ENCODE data around the gene SLC45A1.

SLC45A1 gene

DNA sequence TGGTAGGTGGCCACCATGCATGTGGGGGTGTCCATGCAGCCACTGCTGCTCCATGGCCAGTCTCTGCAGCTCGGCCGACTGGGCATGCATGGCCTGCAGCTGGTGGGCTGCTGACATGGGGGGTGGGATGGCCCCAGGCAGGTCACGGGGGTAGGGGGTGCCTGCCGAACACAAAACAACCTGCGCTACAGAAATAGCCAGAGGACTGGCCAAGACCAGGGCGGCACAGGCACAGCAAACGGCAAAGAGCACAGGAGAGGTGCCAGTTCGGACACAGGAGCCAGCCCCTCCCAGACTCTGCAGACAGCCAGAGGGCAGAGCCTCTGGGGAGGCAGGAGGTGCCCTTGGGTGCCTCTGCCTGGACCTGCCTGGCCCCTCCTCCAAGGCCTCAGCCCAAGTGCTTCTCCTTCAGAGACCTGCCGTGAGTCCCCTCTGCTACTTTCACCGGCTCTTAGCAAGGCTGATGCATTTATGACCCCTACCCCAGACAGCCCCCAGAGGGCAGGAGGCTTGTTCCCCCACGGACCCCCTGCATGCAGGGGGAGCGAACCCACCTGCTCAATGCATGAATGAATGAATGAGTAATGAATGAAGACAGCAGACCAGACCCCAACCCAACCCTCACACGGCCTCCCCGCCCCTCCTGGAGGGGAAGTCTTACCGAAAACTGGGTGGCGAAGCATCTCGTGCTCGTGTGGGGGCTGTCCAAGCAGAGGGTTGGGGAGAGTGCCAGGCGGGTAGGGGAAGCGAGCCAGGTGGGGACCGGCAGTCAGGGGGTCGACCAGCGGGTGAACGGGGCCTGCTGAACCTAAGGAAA, 37.7 kb downstream of the SLC45A1 start:
- no peak overlapping the region for H3K18ac ChIP-seq (ENCODE audit: low read depth in 1 of 2, low read length in 2 of 2)
- no peak overlapping the region for H3K4me2 ChIP-seq (ENCODE audit: low read length, poor library complexity, severe bottlenecking)
- peaks cover 24% of the 10 kb centered on the region for H3K4me1 ChIP-seq (ENCODE audit: control insufficient read depth, insufficient read depth, low read depth, low read length)
- H2AK5ac ChIP-seq (ENCODE audit: low read length, severe bottlenecking), result no peak overlapping the region
- no peak overlapping the region for H3K4ac ChIP-seq (ENCODE audit: low read depth in 1 of 2, low read length in 2 of 2)
- H2BK15ac ChIP-seq (ENCODE audit: low read depth, poor library complexity, severe bottlenecking), result no peak overlapping the region
- no peak overlapping the region for H3K14ac ChIP-seq (ENCODE audit: low read length in 2 of 2)
- no peak overlapping the region for H4K8ac ChIP-seq (ENCODE audit: low read length)
- H3K27ac ChIP-seq (ENCODE audit: low read length, poor library complexity, severe bottlenecking), result no peak overlapping the region
- H3K9ac ChIP-seq (ENCODE audit: low read length), result no peak overlapping the region
- no peak overlapping the region for H4K91ac ChIP-seq (ENCODE audit: low read length)
- no peak overlapping the region for H3K23ac ChIP-seq (ENCODE audit: low read length in 2 of 2)
- H2AFZ ChIP-seq (ENCODE audit: low read depth, low read length), result no peak overlapping the region
- H3K79me1 ChIP-seq (replicated peaks; ENCODE audit: low read length, poor library complexity, severe bottlenecking), result peaks cover 41% of the 10 kb centered on the region
- no peak for DNase-seq
- no peak overlapping the region for H2BK120ac ChIP-seq (ENCODE audit: low read depth, low read length)
- H2BK5ac ChIP-seq (ENCODE audit: low read depth, low read length, poor library complexity, severe bottlenecking), result no peak overlapping the region
- no peak overlapping the region for H3K4me3 ChIP-seq (ENCODE audit: insufficient read depth in 1 of 2, low read depth in 1 of 2, low read length in 2 of 2)
- H3K27me3 ChIP-seq (ENCODE audit: control insufficient read depth in 1 of 2, insufficient read depth in 1 of 2, low read length in 2 of 2), result no peaks in the 10 kb centered on the region
- WGBS, result 95% methylated on average over 21 of the region's 24 CpGs
- H2BK12ac ChIP-seq (ENCODE audit: low read length in 2 of 2), result no peak overlapping the region
- H3K9me3 ChIP-seq (ENCODE audit: control insufficient read depth, low read length), result no peaks in the 10 kb centered on the region
- H3K36me3 ChIP-seq (ENCODE audit: control insufficient read depth in 1 of 2, insufficient read depth in 2 of 2, low read depth in 1 of 2, low read length in 2 of 2), result peaks cover 80 to 94% of the 10 kb centered on the region in 2 experiments

DNA sequence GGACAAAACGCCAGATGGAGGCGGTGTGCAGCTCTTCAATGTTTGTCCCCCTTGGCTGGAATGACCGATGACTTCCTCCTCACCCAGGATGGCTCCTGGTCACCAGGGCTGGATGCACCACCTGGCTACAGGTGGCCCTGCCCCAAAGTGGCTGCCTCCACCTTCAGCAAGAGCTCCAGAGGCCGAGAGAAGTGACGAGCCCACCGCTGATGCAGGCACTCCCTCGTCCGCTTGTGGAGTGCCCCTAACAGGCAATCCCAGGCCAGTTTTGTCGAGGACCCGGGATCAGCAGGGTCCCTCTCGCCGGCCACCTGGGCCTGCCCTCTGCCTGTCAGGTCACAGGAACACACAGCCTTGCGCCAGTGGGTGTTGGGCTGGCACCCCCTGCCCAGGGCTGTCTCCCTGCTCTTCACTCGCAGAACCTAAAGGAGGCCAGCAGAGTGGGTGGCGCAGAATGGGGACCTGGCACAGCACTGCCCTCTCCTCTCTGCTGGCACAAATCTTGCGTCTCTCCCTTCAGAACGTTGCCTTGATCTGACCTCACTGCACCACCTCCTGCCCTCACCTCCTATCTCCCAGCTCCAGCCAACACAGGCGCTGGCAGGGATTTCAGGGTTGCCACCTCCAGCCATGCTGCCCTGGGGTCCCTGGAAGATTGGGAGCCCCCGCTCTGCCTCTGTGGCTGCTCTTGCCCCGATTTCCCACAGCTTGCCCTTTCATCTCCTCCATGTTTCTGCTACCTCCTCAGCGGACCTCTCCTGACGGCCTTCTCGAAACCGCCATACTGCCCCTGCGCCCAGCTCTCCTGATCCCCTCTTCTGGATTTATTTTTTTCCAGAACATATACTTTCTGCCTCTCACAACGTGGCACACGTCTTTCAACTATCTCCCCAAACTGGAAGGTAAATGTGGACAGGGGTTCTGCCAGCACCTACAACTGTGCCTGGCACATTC, 38.6 kb downstream of the SLC45A1 start:
- H3K27me3 ChIP-seq (ENCODE audit: control insufficient read depth in 1 of 2, insufficient read depth in 1 of 2, low read length in 2 of 2), result no peaks in the 10 kb centered on the region
- no peak overlapping the region for H3K27ac ChIP-seq (ENCODE audit: low read length, poor library complexity, severe bottlenecking)
- H3K23ac ChIP-seq (ENCODE audit: low read length in 2 of 2), result peak overlapping the region in 1 of 2 experiments; percentile 85
- H3K18ac ChIP-seq (ENCODE audit: low read depth in 1 of 2, low read length in 2 of 2), result no peak overlapping the region
- H2AFZ ChIP-seq (ENCODE audit: low read depth, low read length), result no peak overlapping the region
- peaks cover 26% of the 10 kb centered on the region for H3K4me1 ChIP-seq (ENCODE audit: control insufficient read depth, insufficient read depth, low read depth, low read length)
- no peak overlapping the region for H2BK5ac ChIP-seq (ENCODE audit: low read depth, low read length, poor library complexity, severe bottlenecking)
- no peak overlapping the region for H4K91ac ChIP-seq (ENCODE audit: low read length)
- peaks cover 48% of the 10 kb centered on the region for H3K79me1 ChIP-seq (replicated peaks; ENCODE audit: low read length, poor library complexity, severe bottlenecking)
- H3K9ac ChIP-seq (ENCODE audit: low read length), result no peak overlapping the region
- no peaks in the 10 kb centered on the region for H3K9me3 ChIP-seq (ENCODE audit: control insufficient read depth, low read length)
- no peak overlapping the region for H2BK15ac ChIP-seq (ENCODE audit: low read depth, poor library complexity, severe bottlenecking)
- H2BK120ac ChIP-seq (ENCODE audit: low read depth, low read length), result no peak overlapping the region
- H3K4me3 ChIP-seq (ENCODE audit: insufficient read depth in 1 of 2, low read depth in 1 of 2, low read length in 2 of 2), result no peak overlapping the region
- no peak overlapping the region for H3K4ac ChIP-seq (ENCODE audit: low read depth in 1 of 2, low read length in 2 of 2)
- H2BK12ac ChIP-seq (ENCODE audit: low read length in 2 of 2), result no peak overlapping the region
- H3K14ac ChIP-seq (ENCODE audit: low read length in 2 of 2), result no peak overlapping the region
- no peak overlapping the region for H2AK5ac ChIP-seq (ENCODE audit: low read length, severe bottlenecking)
- WGBS, result 96% methylated on average over 27 of the region's 27 CpGs
- no peak overlapping the region for H3K4me2 ChIP-seq (ENCODE audit: low read length, poor library complexity, severe bottlenecking)
- H3K36me3 ChIP-seq (ENCODE audit: control insufficient read depth in 1 of 2, insufficient read depth in 2 of 2, low read depth in 1 of 2, low read length in 2 of 2), result peaks cover 88 to 94% of the 10 kb centered on the region in 2 experiments
- DNase-seq, result no peak
- no peak overlapping the region for H4K8ac ChIP-seq (ENCODE audit: low read length)

GRCh38 chr1:8357329-8358101, 39.6 kb downstream of the SLC45A1 start:
- no peak for DNase-seq
- Histone ChIP-seq H4K8ac (ENCODE audit: low read length) (no peak overlapping the region), H3K27ac (ENCODE audit: low read length, poor library complexity, severe bottlenecking) (no peak overlapping the region), H2BK5ac (ENCODE audit: low read depth, low read length, poor library complexity, severe bottlenecking) (no peak overlapping the region), H3K18ac (ENCODE audit: low read depth in 1 of 2, low read length in 2 of 2) (no peak overlapping the region), H3K4me2 (ENCODE audit: low read length, poor library complexity, severe bottlenecking) (no peak overlapping the region), H3K9me3 (ENCODE audit: control insufficient read depth, low read length) (no peaks in the 10 kb centered on the region), H3K27me3 (ENCODE audit: control insufficient read depth in 1 of 2, insufficient read depth in 1 of 2, low read length in 2 of 2) (no peaks in the 10 kb centered on the region), H3K23ac (ENCODE audit: low read length in 2 of 2) (no peak overlapping the region), H2BK12ac (ENCODE audit: low read length in 2 of 2) (no peak overlapping the region), H2AFZ (ENCODE audit: low read depth, low read length) (no peak overlapping the region), H3K4me3 (ENCODE audit: insufficient read depth in 1 of 2, low read depth in 1 of 2, low read length in 2 of 2) (no peak overlapping the region), H2AK5ac (ENCODE audit: low read length, severe bottlenecking) (no peak overlapping the region), H2BK120ac (ENCODE audit: low read depth, low read length) (no peak overlapping the region), H3K9ac (ENCODE audit: low read length) (no peak overlapping the region), H3K4ac (ENCODE audit: low read depth in 1 of 2, low read length in 2 of 2) (no peak overlapping the region), H2BK15ac (ENCODE audit: low read depth, poor library complexity, severe bottlenecking) (no peak overlapping the region), H3K14ac (ENCODE audit: low read length in 2 of 2) (no peak overlapping the region), H3K79me1 (replicated peaks; ENCODE audit: low read length, poor library complexity, severe bottlenecking) (peaks cover 52% of the 10 kb centered on the region), H3K4me1 (ENCODE audit: control insufficient read depth, insufficient read depth, low read depth, low read length) (peaks cover 26% of the 10 kb centered on the region), H3K36me3 (ENCODE audit: control insufficient read depth in 1 of 2, insufficient read depth in 2 of 2, low read depth in 1 of 2, low read length in 2 of 2) (peaks cover 92 to 95% of the 10 kb centered on the region in 2 experiments), H4K91ac (ENCODE audit: low read length) (no peak overlapping the region)
- 96% methylated on average over 14 of the region's 14 CpGs for WGBS

Measured in mesenchymal stem cell (in vitro differentiated cells and primary cell).